Tibial nerve (tissue), 4 donors: ENCODE data around the gene TTC29.

Experiments used
- CTCF ChIP-seq, 5 experiments: fragments of 200-600 bp in 3 of 5; fragments of 450-650 bp in 2 of 5; sonication (generic) in 3 of 5; IDR thresholded peaks; one replicate each; pipeline ENCODE4 v1.5.1; 2016 to 2019; ENCODE audit warnings: antibody characterized with exemption in 5 of 5, mild to moderate bottlenecking in 3 of 5, moderate library complexity in 2 of 5
- EP300 ChIP-seq, 2 donors: sonication (generic); formaldehyde crosslinking; IDR thresholded peaks; one replicate each; pipeline ENCODE4 v1.6.1; 2017; ENCODE audit warnings: antibody characterized with exemption in 2 of 2, mild to moderate bottlenecking in 1 of 2

GRCh38 chr4:146959692-146960091, 14.0 kb upstream of the TTC29 start:
- no peak for TF ChIP-seq CTCF (IDR thresholded peaks at IDR 0.05)
- TF ChIP-seq EP300 (IDR thresholded peaks at IDR 0.05): no peak
